Transverse colon (tissue), 4 donors: ENCODE results near the gene MEN1.

Source experiments
- POLR2A ChIP-seq: fragments of 450-650 bp; IDR thresholded peaks from one replicate; pipeline ENCODE4 v1.6.1; 2016; ENCODE audit warnings: antibody characterized with exemption, mild to moderate bottlenecking, moderate library complexity
- POLR2AphosphoS5 ChIP-seq, 3 donors: sonication (generic); formaldehyde crosslinking; IDR thresholded peaks; one replicate each; pipeline ENCODE4 v1.6.1; 2016; ENCODE audit warnings: antibody characterized with exemption in 3 of 3
- TF ChIP-seq, protein P1 (sequence below), 5 experiments: fragments of 200-600 bp in 3 of 5; fragments of 450-650 bp in 2 of 5; sonication (generic) in 3 of 5; IDR thresholded peaks; 1 replicate in 2 of 5; 2 replicates in 3 of 5; pipeline ENCODE4 v1.5.1; 2016 to 2017; ENCODE audit warnings: antibody characterized with exemption in 5 of 5, inconsistent platforms in 3 of 5, mild to moderate bottlenecking in 2 of 5, moderate library complexity in 1 of 5

DNA sequence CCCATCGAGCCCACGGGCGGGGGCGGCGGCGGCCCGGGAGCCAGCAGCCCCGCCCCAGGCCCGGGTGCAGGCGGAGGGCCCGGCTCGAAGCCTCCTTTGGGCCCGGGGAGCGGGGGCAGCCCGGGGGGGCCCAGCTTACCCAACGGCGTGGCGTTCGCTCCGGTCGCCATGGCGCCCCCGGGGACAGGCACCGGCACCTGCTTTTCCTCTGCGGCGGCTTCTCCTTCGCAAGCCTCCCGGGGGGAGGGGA lies 32.2 kb downstream of the MEN1 start:
- no peak for TF ChIP-seq POLR2AphosphoS5 (IDR thresholded peaks at IDR 0.05)
- TF ChIP-seq, protein P1, sequence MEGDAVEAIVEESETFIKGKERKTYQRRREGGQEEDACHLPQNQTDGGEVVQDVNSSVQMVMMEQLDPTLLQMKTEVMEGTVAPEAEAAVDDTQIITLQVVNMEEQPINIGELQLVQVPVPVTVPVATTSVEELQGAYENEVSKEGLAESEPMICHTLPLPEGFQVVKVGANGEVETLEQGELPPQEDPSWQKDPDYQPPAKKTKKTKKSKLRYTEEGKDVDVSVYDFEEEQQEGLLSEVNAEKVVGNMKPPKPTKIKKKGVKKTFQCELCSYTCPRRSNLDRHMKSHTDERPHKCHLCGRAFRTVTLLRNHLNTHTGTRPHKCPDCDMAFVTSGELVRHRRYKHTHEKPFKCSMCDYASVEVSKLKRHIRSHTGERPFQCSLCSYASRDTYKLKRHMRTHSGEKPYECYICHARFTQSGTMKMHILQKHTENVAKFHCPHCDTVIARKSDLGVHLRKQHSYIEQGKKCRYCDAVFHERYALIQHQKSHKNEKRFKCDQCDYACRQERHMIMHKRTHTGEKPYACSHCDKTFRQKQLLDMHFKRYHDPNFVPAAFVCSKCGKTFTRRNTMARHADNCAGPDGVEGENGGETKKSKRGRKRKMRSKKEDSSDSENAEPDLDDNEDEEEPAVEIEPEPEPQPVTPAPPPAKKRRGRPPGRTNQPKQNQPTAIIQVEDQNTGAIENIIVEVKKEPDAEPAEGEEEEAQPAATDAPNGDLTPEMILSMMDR (IDR thresholded peaks at IDR 0.05): no peak
- TF ChIP-seq POLR2A: no peak
